NT2/D1 (cell line): ENCODE data around the gene S1PR4.

Experiments used
- YY1 ChIP-seq: IDR thresholded peaks from 2 replicates; pipeline ENCODE4 v1.6.1; 2011; ENCODE audit not compliant: insufficient read length, insufficient read depth
- ZNF274 ChIP-seq: IDR thresholded peaks from 2 replicates; pipeline ENCODE4 v1.6.1; 2011; ENCODE audit warnings: mild to moderate bottlenecking, low read depth, low read length

DNA sequence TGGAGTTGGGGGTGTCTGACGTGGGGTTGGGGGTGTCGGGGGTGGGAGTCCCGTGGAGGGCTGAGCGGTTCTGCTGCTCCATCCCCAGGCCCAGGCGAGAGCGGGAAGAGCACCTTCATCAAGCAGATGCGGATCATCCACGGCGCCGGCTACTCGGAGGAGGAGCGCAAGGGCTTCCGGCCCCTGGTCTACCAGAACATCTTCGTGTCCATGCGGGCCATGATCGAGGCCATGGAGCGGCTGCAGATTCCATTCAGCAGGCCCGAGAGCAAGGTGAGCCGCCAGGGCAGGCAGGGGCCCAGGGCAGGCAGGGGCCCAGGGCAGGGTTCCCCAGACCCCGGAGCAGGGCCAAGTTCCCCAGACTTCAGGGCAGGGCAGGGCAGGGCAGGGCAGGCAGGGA lies 30.1 kb upstream of the S1PR4 start:
- TF ChIP-seq ZNF274 (no peak), YY1 (no peak)
